ENCODE data around the gene KCTD11.

Gene KCTD11

DNA sequence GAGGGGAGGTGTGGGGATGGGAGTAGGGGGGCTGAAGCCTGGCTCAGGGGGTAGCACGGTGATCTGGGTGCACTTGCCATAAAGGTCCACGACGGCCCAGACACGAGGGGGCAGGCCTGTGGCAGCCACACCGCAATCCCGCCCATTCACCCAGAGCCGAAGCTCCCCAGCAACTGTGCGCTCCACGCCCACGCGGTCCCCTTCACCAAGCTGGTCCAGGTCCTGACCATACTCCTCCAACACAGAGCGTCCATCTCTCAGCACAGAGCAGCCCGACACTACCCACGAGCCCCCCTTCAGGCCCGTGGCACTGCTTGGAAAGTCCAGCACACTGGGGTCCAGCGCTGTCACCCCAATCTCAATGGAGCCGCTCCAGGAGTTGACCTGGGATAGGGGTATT, 24.5 kb upstream of the KCTD11 start:
- in situ Hi-C loops (cut with HindIII; ENCODE audit: low sequenced_read_pairs) = no loop called here
- TF ChIP-seq, protein P1, sequence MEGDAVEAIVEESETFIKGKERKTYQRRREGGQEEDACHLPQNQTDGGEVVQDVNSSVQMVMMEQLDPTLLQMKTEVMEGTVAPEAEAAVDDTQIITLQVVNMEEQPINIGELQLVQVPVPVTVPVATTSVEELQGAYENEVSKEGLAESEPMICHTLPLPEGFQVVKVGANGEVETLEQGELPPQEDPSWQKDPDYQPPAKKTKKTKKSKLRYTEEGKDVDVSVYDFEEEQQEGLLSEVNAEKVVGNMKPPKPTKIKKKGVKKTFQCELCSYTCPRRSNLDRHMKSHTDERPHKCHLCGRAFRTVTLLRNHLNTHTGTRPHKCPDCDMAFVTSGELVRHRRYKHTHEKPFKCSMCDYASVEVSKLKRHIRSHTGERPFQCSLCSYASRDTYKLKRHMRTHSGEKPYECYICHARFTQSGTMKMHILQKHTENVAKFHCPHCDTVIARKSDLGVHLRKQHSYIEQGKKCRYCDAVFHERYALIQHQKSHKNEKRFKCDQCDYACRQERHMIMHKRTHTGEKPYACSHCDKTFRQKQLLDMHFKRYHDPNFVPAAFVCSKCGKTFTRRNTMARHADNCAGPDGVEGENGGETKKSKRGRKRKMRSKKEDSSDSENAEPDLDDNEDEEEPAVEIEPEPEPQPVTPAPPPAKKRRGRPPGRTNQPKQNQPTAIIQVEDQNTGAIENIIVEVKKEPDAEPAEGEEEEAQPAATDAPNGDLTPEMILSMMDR (IDR thresholded peaks at IDR 0.05; ENCODE audit: low read depth, low read length, missing control alignments) = no peak
- no peak overlapping the region for H3K4me3 ChIP-seq (ENCODE audit: low read depth, low read length)
- DNase-seq (ENCODE audit: low read depth) = no peak

DNA sequence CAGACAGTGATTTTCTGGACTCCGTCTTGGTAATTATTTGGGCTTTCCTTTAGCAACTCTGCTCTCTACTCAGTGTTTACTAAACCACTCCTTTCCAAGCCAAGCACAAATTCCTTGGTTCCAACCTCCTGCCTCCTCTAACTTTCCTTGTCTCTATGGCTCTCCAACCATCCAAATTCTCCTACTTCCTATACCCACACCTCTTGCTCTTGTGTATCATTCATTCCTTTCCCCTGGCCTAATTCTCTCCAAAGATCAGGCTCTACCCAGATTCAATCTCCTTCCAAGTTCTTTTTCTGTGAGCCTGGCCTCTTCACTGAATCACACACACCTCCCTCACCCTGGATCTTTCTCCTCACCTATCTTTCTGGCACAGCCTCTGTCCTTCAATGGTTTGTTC, 24.0 kb upstream of the KCTD11 start:
- no peak for DNase-seq (ENCODE audit: low read depth)
- TF ChIP-seq, protein P1 (IDR thresholded peaks at IDR 0.05; ENCODE audit: low read depth, low read length, missing control alignments) = no peak
- in situ Hi-C loops (cut with HindIII; ENCODE audit: low sequenced_read_pairs) = no loop called here
- H3K4me3 ChIP-seq (ENCODE audit: low read depth, low read length) = peak overlapping the region; percentile 62

DNA sequence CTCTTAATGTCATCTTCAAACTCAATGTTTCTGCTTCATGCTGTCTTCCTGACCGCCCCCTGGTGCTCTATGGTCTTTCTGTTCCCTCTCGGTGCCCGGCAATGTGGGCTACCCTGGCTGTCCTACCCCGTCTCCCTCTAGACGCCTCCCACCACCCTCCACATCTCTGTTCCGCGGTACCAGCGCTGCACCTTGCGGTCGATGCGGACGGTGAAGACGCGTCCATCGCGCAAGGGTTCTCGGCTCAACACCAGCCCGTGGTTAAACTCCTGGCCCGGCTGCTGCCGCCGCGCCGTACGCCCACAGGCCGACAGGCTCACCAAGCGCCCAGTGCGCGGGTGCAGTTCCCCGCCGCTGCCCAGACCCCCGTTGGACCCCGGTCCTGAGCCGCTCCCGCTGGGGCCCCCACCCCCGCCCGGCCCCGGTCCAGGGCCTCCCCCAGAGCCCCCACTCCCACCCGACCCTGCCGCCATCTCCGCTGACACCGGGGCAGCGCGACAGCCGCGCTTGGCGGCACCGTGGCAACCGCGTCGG, 23.1 kb upstream of the KCTD11 start, which contains the start of gene NEURL4:
Gene NEURL4 (minus strand): TSS at position 496 of the 534 bp plus-strand sequence. CDS start 23 bp downstream, at position 473.
- peak within 1 kb of the TSS; percentile 62 for H3K4me3 ChIP-seq (ENCODE audit: low read depth, low read length)
- no peak for DNase-seq (ENCODE audit: low read depth)
- TF ChIP-seq, protein P1 (IDR thresholded peaks at IDR 0.05; ENCODE audit: low read depth, low read length, missing control alignments) = peak; percentile 11
- in situ Hi-C loops (cut with HindIII; ENCODE audit: low sequenced_read_pairs) = no loop called here

DNA sequence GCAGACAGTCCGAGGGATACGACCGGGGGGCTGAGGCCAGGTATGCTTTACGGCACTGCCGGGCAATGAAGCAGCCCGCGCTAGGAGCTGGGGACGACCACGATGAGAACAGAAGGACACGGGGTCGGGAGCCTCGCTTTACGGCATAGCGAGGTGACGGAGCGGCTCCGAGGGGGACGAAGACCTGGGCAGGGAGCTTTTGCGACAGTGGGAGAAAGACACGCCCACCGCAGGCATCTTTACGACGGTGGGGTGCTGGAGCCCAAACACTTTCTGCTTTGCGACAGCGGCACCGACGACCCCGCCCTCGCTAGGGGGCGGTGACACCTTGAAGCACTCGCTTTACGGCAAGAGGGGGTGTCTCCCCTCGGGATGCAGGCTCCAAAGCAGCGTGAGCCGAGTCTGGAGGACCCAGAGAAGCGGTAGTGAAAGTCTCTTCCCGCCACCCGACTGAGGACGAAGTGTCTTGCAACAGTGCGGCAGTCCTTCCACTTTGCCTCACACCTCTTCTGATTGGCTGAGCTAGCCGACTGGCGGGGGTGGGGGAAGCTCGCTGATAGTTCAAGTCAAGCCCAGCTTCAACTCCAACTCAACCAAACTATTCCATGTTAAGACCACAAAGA, 22.5 kb upstream of the KCTD11 start:
- DNase-seq (ENCODE audit: low read depth) = peak; percentile 97
- H3K4me3 ChIP-seq (ENCODE audit: low read depth, low read length) = peak overlapping the region; percentile 62
- in situ Hi-C loops (cut with HindIII; ENCODE audit: low sequenced_read_pairs) = no loop called here
- TF ChIP-seq, protein P1 (IDR thresholded peaks at IDR 0.05; ENCODE audit: low read depth, low read length, missing control alignments) = no peak

DNA sequence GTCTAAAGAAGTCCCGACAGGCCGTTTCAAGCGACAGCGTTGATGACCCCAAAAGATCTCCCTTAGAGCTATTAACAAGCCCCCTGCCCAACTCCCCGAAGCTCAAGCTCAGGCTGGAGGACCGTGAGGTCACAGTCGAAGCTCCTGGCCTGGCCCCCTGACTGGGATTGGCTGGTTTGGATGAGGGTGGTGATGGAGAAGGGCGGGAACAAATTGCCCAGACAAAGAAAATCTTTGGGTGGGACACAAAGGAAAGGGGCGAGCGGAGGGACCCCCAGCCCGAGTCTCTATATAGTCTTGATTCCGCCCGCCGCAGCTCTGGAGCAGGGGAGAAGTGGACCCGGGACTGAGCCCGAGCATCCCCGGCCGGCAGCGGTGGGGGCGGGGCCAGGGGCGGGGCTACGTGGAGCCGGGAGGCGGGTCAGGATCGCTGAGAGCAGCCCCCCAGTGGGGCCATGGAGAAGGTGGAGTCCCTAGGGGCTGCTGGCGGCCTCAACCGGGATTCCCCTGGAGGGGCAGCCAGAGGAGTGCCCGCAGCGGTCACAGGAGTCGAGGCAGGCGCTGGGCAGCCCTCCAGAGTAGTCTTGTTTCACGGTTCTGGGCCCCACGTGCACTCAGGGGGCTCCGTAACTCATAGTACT, 21.8 kb upstream of the KCTD11 start:
- in situ Hi-C loops (cut with HindIII; ENCODE audit: low sequenced_read_pairs) = no loop called here

DNA sequence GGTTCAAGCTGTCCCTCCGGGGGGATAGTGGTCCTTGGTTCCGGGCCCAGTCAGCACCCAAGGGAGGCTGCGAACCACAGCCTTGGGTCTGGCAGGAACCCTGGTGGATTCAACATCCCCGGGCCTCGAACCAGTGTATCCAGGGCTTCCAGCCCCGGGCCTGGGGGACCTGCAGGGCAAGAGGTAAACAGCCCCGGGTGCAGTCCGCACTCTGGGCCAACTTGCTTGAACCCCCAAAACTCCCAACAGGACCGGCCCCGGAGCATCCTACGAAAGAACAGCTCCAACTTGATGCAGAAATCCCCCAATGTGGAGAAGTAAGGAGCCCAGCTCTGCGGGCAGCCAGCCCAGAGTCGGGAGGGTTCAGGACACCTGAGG, 21.3 kb upstream of the KCTD11 start:
- DNase-seq (ENCODE audit: low read depth) = no peak

More for the DNA sequence above, 21.8 kb upstream of the KCTD11 start:
- TF ChIP-seq, protein P1 (IDR thresholded peaks at IDR 0.05; ENCODE audit: low read depth, low read length, missing control alignments) = no peak
- no peak for DNase-seq (ENCODE audit: low read depth)
- peak overlapping the region; percentile 62 for H3K4me3 ChIP-seq (ENCODE audit: low read depth, low read length)

More for the DNA sequence above, 21.3 kb upstream of the KCTD11 start:
- in situ Hi-C loops (cut with HindIII; ENCODE audit: low sequenced_read_pairs) = no loop called here
- TF ChIP-seq, protein P1 (IDR thresholded peaks at IDR 0.05; ENCODE audit: low read depth, low read length, missing control alignments) = no peak
- H3K4me3 ChIP-seq (ENCODE audit: low read depth, low read length) = peak overlapping the region; percentile 62

Measured in astrocyte of the cerebellum (primary cell).